ENCODE results near the gene GPATCH1. TPM values are rescaled to one million over a fixed set of nuclear protein-coding genes. Genes with fewer than 3 reads are reported as not detected.

The GPATCH1 gene
- total and polyA plus RNA-seq, 2 of the 8 experiments (the other 6 are each of a cell fraction or from before 2014, with no cell fraction given) = 4.3 to 8.2 TPM

DNA sequence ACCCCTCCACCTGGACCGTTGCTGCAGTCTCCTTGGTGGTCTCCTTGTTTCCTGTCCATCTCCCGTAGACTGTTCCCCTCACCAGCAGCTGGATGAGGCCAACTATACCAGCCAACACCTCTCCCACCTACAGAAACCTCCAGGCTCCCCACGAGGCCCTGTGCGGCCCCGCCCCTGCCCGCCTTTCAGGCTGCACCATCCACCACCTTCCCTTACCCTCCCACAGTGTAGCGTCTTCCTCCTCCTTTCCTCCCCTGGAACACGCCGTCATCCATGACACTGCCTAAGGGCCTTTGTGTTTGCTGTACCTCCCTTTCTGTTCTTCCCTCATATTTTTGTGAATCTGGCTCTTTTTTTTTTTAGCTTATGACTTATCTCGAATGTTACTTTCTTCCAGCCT, 27.2 kb downstream of the GPATCH1 start:
- H3K4me3 ChIP-seq (ENCODE audit: extremely low read depth in 1 of 4, insufficient read depth in 2 of 4, low read depth in 3 of 4, low read length in 4 of 4) = no peak overlapping the region
- H2BK20ac ChIP-seq (ENCODE audit: low read length) = no peak overlapping the region
- no peak overlapping the region for H2BK12ac ChIP-seq (ENCODE audit: low read depth, low read length)
- ChIA-PET CTCF (ENCODE audit: partially characterized antibody) (interaction anchor here (1.0 to 1.2 kb wide), 2 partner anchors 11 to 16 kb away, joined by 3 to 5 read pairs; no protein-coding TSS in a partner anchor), POLR2A (ENCODE audit: partially characterized antibody) (interaction anchor here (0.6 kb wide), 1 partner anchor 64 kb away, joined by 3 read pairs; no protein-coding TSS in a partner anchor)
- no peaks in the 10 kb centered on the region for H3K23me2 ChIP-seq (ENCODE audit: low read depth, low read length)
- H3K9me3 ChIP-seq (ENCODE audit: insufficient read depth in 2 of 2, low read depth in 1 of 2, low read length in 1 of 2) = no peaks in the 10 kb centered on the region
- no peak overlapping the region for H3K4ac ChIP-seq (replicated peaks; ENCODE audit: insufficient read length, low read depth, low read length)
- no peak overlapping the region for H3K4me2 ChIP-seq (ENCODE audit: insufficient read depth in 1 of 2, low read depth in 2 of 2, low read length in 2 of 2)
- H3K18ac ChIP-seq (ENCODE audit: extremely low read depth, low read length) = no peak overlapping the region
- no peak overlapping the region for H3K27ac ChIP-seq (ENCODE audit: low read depth, low read length)
- H4K5ac ChIP-seq (ENCODE audit: insufficient read length, low read depth, low read length) = no peak overlapping the region
- H2AK5ac ChIP-seq (ENCODE audit: low read depth, low read length) = no peak overlapping the region
- no peak overlapping the region; the same call in 1 of the 2 replicates for H2BK5ac ChIP-seq (ENCODE audit: low read depth, low read length)
- H2BK15ac ChIP-seq (ENCODE audit: low read length) = no peak overlapping the region
- H4K8ac ChIP-seq (ENCODE audit: extremely low read depth, insufficient read depth, low read length) = no peak overlapping the region
- H3K4me1 ChIP-seq (replicated peaks in 1 of 4; ENCODE audit: control insufficient read depth in 3 of 4, insufficient read depth in 4 of 4, low read length in 3 of 4) = no peaks in the 10 kb centered on the region
- no peaks in the 10 kb centered on the region for H3K79me2 ChIP-seq (ENCODE audit: control insufficient read depth in 1 of 2, insufficient read depth in 2 of 2, low read length in 2 of 2)
- no peak overlapping the region for H3K9ac ChIP-seq (replicated peaks in 1 of 4; ENCODE audit: extremely low read depth in 1 of 4, low read depth in 3 of 4, low read length in 3 of 4)
- FAIRE-seq = no peak
- WGBS, 2 experiments (ENCODE audit: extremely low coverage in 1 of 2, insufficient coverage in 1 of 2, insufficient read length in 1 of 2, insufficient replicate concordance in 2 of 2, low coverage in 1 of 2, low lambda C conversion rate in 2 of 2, missing lambda C conversion rate in 1 of 2) = 88% methylated on average over 10 of the region's 10 CpGs; no CpG with 5 or more reads in 1 of the 2 experiments
- no peak overlapping the region for H3K14ac ChIP-seq (ENCODE audit: insufficient read length)
- no peak overlapping the region for H3K56ac ChIP-seq (replicated peaks; ENCODE audit: insufficient read length, low read depth, low read length)
- H4K20me1 ChIP-seq (replicated peaks in 1 of 2; ENCODE audit: control insufficient read depth in 1 of 2, insufficient read depth in 2 of 2, low read length in 2 of 2) = peaks cover 0 to 2% of the 10 kb centered on the region in 2 experiments
- no peaks in the 10 kb centered on the region for H3K79me1 ChIP-seq (ENCODE audit: low read depth, low read length)
- peaks cover 9 to 28% (median 16%) of the 10 kb centered on the region in 4 experiments; a peak in 7 of 8 replicates for H3K36me3 ChIP-seq (ENCODE audit: control insufficient read depth in 2 of 4, insufficient read depth in 4 of 4, low read length in 3 of 4)
- no peak overlapping the region for H2BK120ac ChIP-seq (replicated peaks; ENCODE audit: low read depth, low read length)
- H4K91ac ChIP-seq (replicated peaks; ENCODE audit: insufficient read length, low read length) = no peak overlapping the region
- no peak overlapping the region for H2AFZ ChIP-seq (ENCODE audit: low read length)
- H3K27me3 ChIP-seq (replicated peaks in 1 of 4; ENCODE audit: control insufficient read depth in 3 of 4, extremely low read depth in 1 of 4, insufficient read depth in 3 of 4, low read length in 3 of 4) = no peaks in the 10 kb centered on the region
- DNase-seq (ENCODE audit: low read depth in 1 of 2, low spot score in 2 of 2) = no peak
- no peak overlapping the region for H3K23ac ChIP-seq (ENCODE audit: insufficient read length)
- no peak for TF ChIP-seq MAFK (IDR thresholded peaks at IDR 0.05; ENCODE audit: low read depth, low read length)
